HG02852 (cell line): ENCODE results near the gene BMAL1.
"Not testable (repeated sequence)": the region's sequence is repeated elsewhere in the genome, so short reads cannot be mapped to it uniquely, and the experiment has no call there.

Experiments used
- ATAC-seq: cut with Tn5 transposase; IDR thresholded peaks from one replicate; pipeline ENCODE4 v1.9.1; 2021; ENCODE audit warnings: mild to moderate bottlenecking, moderate library complexity; ENCODE audit not compliant: unreplicated experiment

BMAL1 gene

GRCh38 chr11:13436836-13437235 lies 159.2 kb downstream of the BMAL1 start:
- ATAC-seq = not testable (repeated sequence)
